Activated CD8-positive, alpha-beta memory T cell treated with anti-CD3 and anti-CD28 coated beads for 4 hours (primary cell): ENCODE results near the gene TNFRSF1A.

Experiments
- DNase-seq, 2 donors: peaks; one replicate each; pipeline ENCODE4 v3.0.0-alpha.2; 2020; ENCODE audit warnings: low read depth in 2 of 2

Gene TNFRSF1A

DNA sequence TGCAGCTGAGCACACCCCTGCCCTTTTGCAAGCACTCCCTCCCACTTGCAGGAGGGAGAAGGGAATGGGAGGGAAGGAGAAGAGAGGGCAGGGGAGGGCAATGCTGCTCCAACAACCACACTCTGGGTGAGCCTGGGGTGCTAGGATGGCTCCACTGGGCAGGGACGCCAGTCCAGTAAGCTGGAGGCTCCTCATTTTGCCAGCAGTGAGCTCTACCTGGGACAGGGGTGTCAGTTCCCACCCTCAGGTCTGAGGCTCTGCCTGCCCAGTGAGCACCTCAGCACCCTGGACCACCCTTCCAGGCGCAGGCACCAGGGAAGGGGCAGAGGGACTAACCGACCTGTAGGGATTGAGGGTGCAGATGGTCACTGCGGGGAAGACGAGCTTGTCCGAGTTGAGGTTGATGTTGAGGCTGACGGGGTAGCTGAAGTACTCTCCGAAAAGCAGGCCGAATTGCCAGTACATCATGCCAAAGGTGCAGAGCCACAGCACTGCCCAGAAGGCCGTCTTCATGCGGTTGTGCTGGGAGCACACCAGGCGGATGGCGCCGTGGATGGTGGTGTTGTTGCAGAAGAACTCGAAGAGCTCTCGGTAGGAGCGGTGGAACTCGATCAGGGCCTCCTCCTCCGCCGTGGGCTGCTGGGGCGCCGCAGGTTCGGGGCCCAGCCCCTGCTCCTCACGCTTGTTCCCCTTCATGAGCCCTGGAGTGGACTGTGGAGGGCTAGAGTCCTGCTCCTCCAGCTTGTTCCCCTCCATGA, 32.3 kb upstream of the TNFRSF1A start:
- no peak for DNase-seq

DNA sequence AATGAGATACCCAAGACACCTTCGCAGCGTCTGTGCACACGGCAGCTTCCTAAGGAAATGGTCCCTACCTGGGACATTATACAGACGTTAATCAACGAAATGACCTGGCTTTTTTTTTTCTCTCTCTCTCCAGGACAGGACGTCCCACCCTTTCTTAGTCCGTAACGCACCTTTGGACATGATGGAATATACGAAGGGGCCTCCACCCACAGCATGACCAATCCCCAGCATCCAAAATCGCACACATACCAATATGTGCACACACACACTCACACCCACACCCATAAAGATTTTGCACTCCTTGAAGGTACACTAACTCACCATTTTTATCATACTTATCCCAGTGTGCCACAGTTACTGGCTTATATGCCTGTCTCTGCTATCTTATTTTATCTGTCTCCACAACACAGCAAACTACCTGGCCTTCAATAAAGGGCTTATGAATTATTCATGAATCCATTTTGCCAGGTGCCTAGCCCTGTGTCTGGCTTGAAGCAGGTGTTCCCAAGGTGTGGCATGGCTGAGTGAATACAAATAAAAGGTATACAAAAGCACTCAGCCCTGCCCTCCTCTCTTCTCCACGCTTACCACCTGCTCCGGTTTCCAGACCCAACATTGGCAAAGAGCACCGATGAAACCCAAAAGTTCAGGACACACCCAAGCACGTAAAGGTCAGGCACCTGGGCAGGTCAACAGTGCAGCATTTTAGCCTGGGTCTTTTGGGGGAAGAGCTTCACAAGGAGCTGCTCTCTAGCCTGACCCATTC, 31.3 kb upstream of the TNFRSF1A start:
- no peak for DNase-seq

DNA sequence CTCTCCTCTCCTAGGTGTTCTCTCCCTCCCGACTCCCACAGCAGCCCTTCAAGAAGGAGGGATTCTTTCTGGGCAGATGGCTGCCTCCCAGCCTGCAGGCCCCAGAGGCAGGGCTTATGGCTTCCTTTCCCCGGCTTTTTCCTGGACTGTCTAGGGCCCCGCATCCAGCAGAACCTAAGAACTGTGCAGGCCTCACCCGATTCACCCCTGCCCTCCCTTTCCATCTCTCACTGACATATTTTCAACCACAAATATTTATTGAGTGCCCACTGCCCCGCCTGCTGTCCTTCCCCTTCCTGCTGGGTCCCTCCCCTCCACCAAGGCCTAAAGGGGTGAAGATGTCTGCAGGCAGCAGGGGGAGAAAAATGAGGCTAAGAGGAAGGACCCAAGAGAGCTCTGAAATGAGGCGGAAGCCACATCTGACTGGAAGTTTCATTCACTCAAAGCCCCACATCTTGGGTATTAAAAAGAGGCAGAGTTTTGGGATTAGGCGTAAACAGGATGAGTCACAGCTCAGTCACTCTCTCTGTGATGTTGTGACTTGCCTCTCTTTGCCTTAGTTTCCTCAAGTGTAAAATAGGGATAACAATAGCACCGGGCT, 30.6 kb upstream of the TNFRSF1A start:
- DNase-seq: no peak

DNA sequence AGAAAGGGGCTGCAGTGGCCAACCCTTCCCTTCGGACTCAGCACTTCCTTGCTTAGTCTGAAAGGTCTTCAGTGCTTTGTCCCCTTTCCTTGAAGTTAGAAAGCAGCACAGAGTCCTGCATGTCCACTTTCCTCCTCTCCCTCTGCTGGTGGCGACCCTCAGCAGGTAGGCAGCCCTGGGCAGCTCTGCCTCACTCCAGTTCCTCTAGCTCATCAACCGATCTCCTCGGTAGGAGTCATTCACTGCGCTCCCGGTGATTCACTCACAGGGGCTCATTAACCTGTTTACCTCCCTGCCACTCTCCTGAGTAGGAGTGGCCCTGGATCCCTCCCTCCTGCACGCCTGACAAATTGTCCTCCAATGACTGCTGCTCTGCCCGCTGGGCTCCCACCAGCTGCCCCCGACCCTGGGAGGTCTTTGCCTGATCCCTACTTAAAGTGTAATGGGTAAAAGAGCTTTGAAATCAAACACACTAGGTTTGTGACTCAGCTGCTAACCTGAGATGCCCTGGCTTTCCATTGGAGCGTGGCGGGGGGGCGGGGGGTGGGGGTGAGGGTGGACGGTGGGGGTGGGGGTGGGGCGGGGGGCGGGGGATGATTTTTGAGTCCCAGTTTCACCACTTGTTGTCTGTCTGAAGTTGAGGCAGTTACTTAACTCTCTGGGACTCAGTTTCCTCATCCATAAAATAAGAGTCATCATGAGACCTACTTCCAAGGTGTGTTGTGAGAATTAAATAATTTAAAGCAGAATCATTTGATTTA, 29.3 kb upstream of the TNFRSF1A start:
- DNase-seq: no peak

DNA sequence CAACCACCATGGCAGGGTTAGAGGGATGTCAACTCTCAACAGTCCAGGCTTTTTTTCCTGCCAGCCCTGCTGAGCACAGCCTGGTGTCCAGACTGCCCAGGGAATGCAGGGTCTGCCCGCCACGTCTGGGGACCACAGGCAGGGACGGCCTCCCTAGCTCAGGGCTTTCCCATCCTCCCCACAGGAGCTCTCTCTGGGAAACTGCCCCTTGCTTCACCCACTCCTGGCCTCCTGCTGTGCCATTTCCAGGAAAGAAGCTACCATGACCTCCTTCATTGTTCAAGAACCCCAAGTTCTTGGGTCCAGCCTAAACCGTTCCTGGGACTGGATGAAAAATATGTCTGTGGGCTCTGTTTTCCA, 28.7 kb upstream of the TNFRSF1A start:
- DNase-seq: no peak

DNA sequence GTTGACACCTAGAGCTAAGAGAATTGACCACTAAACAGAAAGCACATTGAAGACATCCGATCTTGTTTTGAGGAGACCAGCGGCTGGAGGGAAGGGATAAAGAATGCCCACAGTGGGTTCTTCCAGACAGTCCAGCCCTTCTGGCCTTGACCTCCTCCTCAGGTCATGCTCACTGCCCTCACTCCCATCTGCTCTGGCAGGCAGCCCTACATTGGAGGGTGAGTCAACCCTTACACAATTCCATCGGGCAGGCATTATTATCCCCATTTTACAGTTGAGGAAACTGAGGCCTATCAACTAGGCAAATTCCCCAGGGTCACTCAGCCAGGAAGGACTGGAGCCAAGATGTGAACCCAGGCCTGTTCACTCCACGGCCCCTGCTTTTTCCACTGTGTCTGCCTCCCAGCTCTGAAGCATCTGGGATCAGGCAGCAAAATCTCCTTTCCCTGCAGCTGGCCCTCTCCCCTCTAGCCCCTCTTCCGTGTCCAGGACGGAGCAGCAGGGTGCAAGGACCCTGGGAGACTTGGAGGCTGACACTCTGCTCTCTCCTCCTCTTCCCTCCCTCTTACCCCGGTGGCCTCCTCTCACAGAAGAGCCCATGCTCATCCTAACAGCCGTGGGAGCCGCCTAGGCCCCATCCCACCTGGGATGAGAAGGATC, 28.2 kb upstream of the TNFRSF1A start:
- DNase-seq: no peak

DNA sequence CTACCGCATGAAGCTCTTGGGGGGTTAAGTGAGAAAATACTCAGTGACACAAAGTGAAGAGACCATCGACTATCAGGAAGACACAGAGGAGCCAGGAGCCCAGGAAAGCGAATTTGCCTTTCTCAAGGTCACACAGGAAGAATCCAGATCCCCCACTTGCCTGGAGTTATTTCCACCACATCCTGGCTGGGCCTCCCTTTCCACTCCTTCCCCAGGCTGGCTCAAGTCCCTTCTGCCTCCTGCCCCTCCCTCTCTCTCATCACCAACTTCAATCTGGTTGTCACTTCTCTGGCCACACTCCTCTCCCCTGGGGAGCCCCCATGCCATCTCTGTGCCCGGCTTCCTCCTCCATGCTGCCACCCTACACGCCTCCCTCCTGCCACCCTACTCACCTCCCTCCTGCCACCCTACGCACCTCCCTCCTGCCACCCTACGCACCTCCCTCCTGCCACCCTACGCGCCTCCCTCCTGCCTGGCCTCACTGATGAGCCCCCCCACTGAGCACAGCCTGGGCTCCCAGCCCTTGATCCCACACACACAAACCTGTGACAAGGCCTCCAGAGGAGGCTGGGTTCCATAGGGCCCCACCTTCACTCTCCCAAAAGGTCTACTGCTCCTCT, 27.1 kb upstream of the TNFRSF1A start:
- no peak for DNase-seq

DNA sequence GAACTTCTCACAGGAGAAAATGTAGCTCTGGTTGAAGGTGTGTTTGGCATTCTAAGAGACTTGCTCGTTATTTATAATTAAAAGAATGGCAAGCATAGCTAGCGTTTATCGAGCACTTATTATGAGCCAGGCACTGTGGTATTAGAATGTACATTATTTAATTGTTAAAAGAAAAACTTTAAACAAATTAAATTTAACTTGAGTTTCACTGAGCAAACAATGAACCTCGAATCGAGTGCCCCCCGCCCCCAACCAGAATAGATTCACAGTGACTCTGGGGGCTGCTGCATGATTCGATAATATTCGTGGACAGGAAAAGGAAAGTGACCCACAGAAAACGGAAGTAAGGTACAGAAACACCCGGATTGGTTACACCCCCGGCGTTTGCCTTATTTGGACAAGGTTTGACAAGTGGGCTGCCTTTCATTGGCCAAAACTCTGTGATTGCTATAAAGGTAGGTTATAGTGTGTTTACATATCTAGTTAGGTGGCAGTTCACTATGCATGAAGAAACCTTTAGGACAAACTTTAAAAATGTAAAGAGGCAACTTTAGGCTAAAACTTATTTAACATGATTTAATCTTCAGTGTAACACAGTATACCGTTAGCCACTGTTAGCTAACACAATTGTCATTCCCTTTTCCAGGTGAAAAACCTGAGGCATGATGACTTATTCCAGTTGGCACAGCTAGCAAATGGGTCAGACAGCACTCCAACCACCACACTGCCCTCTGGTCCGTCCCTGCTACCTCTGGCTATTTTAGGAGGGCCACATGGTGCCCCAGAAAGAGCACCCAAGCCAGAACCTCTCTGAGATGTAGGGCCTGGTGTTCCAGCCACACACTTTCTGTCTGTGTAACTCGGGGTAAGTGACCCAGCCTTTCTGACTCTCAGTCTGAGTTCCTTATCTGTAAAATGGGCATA, 26.4 kb upstream of the TNFRSF1A start:
- no peak for DNase-seq

DNA sequence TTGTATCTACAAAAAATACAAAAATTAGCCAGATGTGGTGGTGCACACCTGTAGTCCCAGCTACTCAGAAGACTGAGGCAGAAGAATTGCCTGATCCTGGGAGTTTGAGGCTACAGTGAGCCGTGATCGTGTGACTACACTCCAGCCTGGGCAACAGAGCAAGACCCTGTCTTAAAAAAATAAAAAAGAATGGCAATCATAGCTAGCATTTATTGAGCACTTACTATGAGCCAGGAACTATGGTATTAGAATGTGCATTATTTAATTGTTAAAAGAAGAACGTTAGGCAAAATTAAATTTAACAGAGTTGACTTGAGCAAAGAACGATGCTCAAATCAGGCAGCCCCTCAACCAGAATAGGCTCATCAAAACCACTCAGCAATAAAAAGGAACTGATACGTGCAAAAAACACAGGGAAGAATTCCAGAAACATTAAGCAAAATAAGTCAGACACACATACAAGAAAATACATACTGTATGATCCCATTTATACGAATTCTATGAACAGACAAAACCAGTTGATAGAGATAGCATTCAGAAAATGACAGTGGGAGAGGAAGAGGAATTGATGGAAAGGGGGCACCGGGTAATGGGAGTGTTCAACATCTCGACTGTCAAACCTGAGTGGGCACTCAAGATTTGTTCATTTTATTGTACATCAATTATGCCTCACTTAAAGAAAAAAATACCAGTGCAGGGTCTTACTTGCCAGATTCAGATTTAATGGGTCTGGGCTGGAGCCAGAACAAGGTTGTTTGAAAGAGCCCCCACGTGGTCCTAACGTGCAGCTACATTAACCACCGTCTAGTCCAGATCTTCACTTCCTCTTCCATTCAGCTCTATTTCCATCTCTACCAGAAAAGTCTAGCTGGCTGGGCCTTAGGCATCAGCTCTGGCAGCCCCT, 25.4 kb upstream of the TNFRSF1A start:
- peak in 1 of 2 donors; percentile 17 for DNase-seq

DNA sequence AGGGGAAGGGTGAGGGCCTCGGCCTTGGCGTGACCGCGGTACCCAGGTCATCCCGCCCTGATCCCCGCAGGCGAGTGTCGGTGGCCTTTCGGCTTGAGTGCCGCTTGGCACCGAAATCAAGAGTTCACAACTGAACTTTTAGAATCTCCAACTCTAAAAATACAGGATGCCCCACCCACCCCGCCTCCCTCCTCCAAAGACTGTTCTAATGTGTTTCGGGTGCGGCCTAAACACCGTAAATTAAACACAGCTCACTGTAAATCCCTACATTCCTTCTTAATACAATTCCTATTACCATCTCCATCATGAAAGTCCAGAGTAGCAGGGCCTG, 22.1 kb upstream of the TNFRSF1A start:
- no peak for DNase-seq

DNA sequence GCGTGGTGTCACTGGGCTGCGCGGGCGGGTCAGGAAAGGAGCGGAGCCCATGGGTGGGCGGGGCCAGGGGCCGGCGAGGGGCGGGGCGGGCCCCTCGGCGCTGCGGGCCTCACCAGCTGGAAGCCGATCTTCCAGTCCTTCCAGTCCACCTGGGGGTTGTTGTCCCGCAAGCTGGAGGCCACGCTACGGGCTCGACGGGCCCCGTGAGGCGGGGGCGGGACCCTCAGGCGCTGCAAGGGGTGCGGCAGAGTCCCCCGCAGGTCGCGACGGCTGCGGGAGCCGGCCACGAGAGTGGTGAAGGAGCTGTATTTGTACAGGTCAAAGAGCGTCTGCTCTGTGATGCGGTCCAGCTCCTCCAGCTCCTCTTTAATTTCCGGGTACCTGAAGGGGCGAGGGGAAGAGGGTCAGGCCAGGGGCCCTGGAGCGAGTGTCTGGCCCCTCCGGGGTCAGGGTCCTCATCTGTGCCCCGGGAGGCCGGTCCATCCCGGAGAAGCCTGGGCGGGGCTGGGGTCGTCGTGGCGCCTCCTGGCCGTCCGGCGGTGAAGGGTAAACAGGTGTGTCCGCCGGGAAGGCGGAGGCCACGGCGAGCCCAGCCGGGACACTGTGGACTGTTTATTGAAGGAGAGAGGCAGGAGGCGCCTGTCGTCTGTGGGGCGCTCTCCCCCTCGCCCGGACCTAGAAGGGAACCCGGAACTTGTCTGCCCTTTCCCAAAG, 21.6 kb upstream of the TNFRSF1A start:
- DNase-seq: peak; percentile 42 to 49

DNA sequence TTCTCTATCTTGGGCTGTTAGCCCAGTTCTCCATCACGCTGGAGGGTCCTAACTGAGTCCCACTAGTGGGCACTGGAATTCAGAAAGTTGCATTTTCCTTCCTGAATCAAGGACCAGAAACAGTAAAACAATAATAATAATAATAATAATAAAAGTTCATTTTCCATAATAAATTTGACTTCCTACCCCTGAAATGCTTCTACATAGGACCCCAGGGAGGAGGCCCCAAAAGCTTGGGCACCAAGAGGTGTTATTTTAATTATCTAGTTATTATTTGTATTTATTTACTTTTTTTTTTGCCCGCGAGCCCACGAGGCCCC, 21.1 kb upstream of the TNFRSF1A start:
- no peak for DNase-seq

DNA sequence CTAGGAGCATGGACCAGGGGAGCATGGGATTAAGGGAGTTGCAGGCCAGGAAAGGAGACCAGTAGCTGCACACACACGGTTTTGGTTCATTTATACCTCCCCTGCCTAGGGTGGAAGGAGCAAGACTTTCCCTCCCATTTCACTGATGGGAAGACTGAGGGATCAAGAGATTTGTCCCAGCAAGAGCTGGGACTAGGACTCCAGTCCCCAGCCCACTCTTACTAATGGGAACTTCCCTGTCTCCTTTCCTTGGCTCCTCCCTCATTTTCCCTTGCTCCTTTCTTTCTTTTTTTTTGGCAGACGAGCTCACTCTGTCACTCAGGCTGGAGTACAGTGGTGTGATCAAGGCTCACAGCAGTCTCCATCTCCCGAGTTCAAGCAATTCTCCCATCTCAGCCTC, 20.5 kb upstream of the TNFRSF1A start:
- DNase-seq: no peak

DNA sequence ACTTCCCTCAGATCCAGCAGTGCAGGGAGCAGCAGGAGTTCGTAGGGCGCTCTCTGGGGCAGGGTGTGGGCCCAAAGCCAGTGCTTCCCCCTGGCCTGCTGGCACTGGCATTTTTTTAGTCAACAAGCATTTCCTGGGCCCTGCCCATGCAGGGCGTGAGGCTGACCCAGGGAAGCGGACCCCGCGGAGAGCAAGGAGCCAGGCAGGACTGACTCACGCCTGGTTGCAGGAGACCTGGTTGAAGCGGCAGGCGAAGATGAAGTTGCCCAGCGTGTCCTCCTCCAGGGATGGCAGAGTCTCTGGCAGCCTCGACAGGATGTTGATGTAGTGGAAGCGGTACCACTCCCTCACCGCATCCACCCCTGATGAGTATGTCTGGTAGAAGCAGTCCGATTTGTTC, 20.0 kb upstream of the TNFRSF1A start:
- no peak for DNase-seq

DNA sequence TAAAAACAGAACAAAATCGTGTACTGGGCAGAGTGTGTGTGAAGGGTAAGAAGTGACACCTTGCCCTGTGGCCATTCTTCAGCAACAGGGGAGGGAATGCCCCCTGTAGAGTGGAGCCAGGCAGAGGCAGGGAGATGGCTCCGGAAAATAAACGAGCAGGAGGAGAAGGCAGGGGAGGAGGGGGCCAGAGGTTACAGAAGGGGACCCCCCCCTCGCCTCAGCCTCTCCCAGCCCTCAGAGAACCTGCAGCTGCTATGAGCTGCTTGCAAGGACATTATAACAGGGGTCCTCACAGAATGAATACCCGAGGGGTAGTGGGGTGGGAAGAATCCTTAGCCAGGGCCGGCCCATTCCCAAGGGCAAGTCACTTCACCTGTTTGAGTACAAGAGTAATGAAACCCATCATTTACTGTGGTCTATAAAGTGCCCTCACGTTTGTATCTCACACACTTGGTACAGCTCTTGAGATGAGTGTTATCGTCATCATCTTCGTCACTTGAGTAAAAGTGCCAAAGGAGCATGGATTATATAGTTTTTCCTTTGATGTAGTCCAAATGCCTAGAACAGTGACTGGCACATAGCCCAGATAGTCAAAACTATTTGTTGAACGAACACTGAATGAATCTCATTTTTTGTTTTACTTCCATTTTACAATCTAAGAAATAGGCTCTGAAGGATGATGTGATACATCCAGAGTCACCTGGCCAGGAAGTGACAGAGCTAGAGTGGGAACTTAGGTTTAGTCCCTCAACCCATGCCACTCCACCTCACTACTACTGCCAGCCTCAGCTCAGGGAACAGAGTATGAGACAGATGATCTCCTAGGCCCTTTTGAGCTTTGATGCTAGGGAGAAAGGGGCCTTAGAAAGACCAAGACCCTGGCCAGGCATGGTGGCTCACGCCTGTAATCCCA, 19.0 kb upstream of the TNFRSF1A start:
- DNase-seq: no peak

DNA sequence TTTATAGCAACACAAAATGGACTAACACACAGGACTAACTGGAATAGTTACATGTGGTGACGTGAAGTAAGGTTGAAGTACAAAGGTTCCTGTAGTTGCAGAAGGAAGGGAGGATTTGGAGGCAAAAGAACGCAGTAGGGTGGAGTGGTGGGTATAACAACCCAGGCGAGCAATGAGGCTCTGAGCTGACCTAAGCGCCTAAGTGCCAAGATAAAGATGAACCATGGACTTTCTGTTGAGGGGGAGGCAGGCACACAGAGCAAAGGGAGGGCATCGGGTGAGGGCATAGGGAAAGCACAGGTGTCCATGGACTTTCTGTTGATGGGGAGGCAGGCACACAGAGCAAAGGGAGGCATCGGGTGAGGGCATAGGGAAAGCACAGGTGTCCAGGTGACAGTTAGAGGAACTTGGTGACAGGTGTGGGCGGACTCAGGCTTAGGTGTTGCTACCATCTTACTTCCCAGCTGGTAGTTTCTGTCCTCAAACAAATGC, 18.2 kb upstream of the TNFRSF1A start:
- DNase-seq: no peak

DNA sequence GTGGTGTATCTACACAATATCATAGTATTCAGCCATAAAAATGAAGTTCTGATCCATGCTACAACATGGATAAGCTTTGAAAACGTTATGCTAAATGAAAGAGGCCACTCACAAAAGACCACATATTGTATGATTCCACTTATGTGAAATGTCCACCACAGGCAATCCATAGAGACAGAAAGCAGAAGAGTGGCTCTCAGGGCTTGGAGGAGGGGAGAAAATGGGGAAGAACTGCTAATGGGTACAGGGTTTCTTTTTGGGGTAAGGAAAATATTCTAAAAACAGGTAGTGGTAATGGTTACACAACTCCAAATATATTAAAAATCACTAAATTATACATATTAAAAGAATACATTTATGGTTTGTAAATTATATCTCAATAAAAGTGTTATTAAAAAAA, 17.0 kb upstream of the TNFRSF1A start:
- no peak for DNase-seq
